Measurements from ENCODE around the gene NUDT19. TPM values are rescaled to one million over a fixed set of nuclear protein-coding genes. Genes with fewer than 3 reads are reported as not detected.

The NUDT19 gene
- 10 to 100 TPM in 3 of 4 donors, 1 to 10 TPM in 1; 7.4 to 16.6 (median 12.6) TPM for total RNA-seq

GRCh38 chr19:32691291-32691951 lies at the start of gene NUDT19:
Gene NUDT19 (plus strand): TSS chr19:32691821. CDS start chr19:32691961, 140 bp downstream.
- peaks cover 0 to 5% (median 0%) of the 10 kb centered on the region in 3 donors for H3K36me3 ChIP-seq
- H3K27ac ChIP-seq: peak within 1 kb of the TSS; percentile 67 to 90 (median 87)
- TF ChIP-seq POLR2A (IDR thresholded peaks at IDR 0.05) (peak; percentile 74 to 79), CTCF (IDR thresholded peaks at IDR 0.05) (no peak)
- H3K9me3 ChIP-seq: no peaks in the 10 kb centered on the region
- no peaks in the 10 kb centered on the region for H3K27me3 ChIP-seq
- peak within 1 kb of the TSS; percentile 56 to 90 (median 81) for H3K4me3 ChIP-seq
- DNase-seq: peak; percentile 80 to 94 (median 91)
- H3K4me1 ChIP-seq: peaks cover 4 to 45% (median 9%) of the 10 kb centered on the region in 4 donors

- TF ChIP-seq CTCF (IDR thresholded peaks at IDR 0.05) (no peak), POLR2A (IDR thresholded peaks at IDR 0.05) (no peak)
- Histone ChIP-seq H3K4me1 (no peaks in the 10 kb centered on the region), H3K4me3 (no peak overlapping the region), H3K27me3 (no peaks in the 10 kb centered on the region), H3K9me3 (no peaks in the 10 kb centered on the region), H3K27ac (no peak overlapping the region), H3K36me3 (peaks cover 0 to 96% (median 4%) of the 10 kb centered on the region in 3 donors)
- peak in 2 of 3 donors; percentile 58 to 64 for DNase-seq
These were observed 48.9 kb upstream of the NUDT19 start for GRCh38 chr19:32642771-32643170.

- no peaks in the 10 kb centered on the region for H3K27me3 ChIP-seq
- no peaks in the 10 kb centered on the region for H3K9me3 ChIP-seq
- peaks cover 0 to 76% (median 4%) of the 10 kb centered on the region in 3 donors for H3K36me3 ChIP-seq
- DNase-seq: no peak
- no peak for TF ChIP-seq CTCF (IDR thresholded peaks at IDR 0.05)
- H3K4me1 ChIP-seq: no peaks in the 10 kb centered on the region
- H3K4me3 ChIP-seq: no peak overlapping the region
- H3K27ac ChIP-seq: no peak overlapping the region
These were observed 45.1 kb upstream of the NUDT19 start for GRCh38 chr19:32646556-32646955.

GRCh38 chr19:32647361-32647760 lies 44.3 kb upstream of the NUDT19 start:
- H3K9me3 ChIP-seq: no peaks in the 10 kb centered on the region
- H3K36me3 ChIP-seq: peaks cover 0 to 68% (median 4%) of the 10 kb centered on the region in 3 donors
- H3K4me3 ChIP-seq: no peak overlapping the region
- no peak overlapping the region for H3K27ac ChIP-seq
- no peaks in the 10 kb centered on the region for H3K27me3 ChIP-seq
- no peak for TF ChIP-seq CTCF (IDR thresholded peaks at IDR 0.05)
- TF ChIP-seq POLR2A (IDR thresholded peaks at IDR 0.05): no peak
- peaks cover 0 to 4% (median 0%) of the 10 kb centered on the region in 4 donors for H3K4me1 ChIP-seq
- no peak for DNase-seq

- peaks cover 0 to 50% (median 0%) of the 10 kb centered on the region in 3 donors for H3K36me3 ChIP-seq
- no peak for TF ChIP-seq CTCF (IDR thresholded peaks at IDR 0.05)
- TF ChIP-seq POLR2A (IDR thresholded peaks at IDR 0.05): no peak
- DNase-seq: no peak
- no peaks in the 10 kb centered on the region for H3K27me3 ChIP-seq
- H3K27ac ChIP-seq: no peak overlapping the region
- no peaks in the 10 kb centered on the region for H3K9me3 ChIP-seq
- H3K4me1 ChIP-seq: peaks cover 0 to 18% (median 2%) of the 10 kb centered on the region in 4 donors
- H3K4me3 ChIP-seq: no peak overlapping the region
These were observed 41.9 kb upstream of the NUDT19 start for GRCh38 chr19:32649751-32650150.
